ENCODE data around the gene MMP25. TPM values are rescaled to one million over a fixed set of nuclear protein-coding genes. Genes with fewer than 3 reads are reported as not detected.
A peak's percentile ranks its signal among the peaks of the same experiment; 100 is the strongest.
"Not testable (repeated sequence)": the region's sequence is repeated elsewhere in the genome, so short reads cannot be mapped to it uniquely, and the experiment has no call there.

MMP25 gene
- total RNA-seq, 1 donor from 2014 or later, result 0.80 TPM

DNA sequence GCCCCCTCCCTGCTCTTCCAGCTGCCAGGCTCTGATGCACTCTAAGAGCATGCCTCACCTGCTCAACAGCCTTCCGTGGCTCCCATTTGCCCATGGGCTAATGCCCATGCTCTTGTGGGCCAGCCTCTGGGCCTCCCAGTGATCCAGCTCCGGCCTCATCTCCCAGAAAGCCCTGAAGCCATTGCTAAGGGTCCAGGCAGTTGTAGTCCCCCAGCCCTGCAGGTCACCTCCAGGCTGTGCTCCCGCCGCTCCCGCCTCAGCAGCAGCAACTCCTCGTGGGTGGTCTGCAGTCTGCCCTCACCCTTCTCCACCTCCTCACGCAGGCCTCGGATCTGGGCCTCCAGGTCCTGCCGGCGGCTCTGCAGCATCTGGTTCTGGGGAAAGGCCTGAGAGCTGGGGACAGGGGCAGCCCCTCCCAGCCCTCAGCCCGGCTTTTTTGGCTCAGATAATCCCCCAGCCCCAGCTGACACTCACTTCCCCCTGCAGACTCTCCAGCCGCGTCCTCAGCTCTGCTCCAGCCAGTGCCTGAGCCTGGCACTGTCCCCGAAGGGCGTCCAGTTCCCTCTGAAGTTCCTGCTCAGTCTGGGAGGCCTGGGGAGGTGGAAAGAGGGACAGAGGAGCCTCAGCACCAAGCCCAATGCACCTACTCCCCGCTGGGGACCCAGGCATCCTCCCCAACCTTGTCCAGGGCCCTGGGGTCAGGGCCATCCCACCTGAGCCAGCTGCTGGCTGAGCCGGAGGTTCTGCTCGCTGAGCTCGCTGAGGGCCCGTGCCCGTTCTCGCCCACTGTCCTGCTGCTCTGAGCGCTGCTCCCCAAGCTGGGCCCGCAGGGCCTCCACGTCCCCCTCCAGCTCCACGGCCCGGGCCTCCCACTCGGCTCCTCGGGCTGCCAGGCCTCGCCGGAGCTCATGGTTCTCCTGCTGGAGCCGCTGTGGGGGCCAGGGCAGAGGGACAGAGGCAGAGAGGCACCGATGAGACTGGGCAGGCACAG is 15.8 kb upstream of the MMP25 start:
- no peak for ATAC-seq

GRCh38 chr16:3032624-3033023 is 13.7 kb upstream of the MMP25 start:
- no peak for ATAC-seq

DNA sequence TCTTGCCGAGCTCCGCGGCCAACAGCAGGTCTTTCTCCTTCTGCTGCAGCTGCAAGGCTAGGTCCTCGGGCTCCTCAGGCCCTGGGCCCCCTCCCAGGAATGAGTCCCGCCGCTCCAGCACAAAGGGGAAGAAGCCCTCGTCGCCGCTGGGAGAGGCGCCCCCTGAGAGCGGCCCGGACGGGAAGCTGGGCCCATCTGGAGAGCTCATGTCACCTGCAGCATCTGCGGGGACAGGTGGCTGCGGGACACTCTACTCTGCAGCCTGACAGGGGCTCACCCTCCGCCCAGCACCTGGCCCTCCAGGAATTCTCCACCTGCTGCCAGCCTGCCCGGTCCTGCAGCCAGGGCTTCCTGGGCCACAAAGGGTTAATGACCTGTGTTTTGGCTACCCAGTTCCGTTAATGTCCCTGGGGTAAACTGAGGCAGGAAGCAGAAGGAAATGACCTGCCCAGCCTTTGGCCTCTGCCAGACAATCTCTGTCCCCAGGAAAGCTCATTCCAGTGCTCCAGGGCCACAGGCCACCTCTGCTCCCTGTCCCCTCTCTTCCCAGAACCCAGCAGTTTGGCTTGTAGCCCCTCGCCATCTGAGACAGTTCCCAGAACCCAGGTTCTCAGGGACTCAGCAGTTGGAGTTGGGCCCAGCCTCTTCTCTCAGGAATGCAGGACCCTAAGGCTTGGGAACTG is 10.9 kb upstream of the MMP25 start:
- ATAC-seq, result no peak

- peak; percentile 70 for ATAC-seq
Measured at GRCh38 chr16:3035972-3036725, 10.2 kb upstream of the MMP25 start.

DNA sequence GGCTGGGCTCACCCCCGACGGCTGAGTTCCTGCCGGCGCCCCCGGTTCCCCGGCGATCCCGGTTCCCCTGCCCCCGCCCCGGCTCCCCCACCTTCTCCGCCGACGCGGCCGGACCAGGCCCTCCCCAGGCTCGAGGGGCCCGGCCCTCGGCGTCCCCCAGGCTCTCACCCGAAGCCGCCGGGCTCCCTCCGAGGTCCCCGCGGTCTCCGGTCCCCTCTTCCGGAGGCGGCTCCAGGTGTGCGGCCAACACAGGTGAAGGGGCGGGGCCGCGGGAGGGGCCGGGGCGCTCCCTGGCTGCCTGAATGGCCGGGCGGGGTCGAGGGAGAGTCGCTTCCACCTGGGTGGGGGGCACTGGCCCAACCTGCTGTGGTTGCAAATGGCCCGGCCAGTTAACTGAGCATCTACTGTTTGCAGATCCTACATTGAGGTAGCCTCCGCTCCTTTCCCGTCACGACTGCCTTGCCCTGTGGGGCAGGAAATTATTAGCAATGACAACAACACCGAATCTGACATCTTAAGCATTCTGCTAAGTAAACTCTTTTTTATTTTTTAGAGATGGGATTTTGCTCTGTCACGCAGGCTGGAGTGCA is 9.5 kb upstream of the MMP25 start, which contains the start of gene BICDL2:
TSS of gene BICDL2 (minus strand) at position 219 of the 590 bp plus-strand sequence. CDS start 1,448 bp downstream, outside the sequence.
- peak; percentile 58 for ATAC-seq

- peak; percentile 57 for ATAC-seq
Measured at GRCh38 chr16:3038256-3038655, 8.1 kb upstream of the MMP25 start.

DNA sequence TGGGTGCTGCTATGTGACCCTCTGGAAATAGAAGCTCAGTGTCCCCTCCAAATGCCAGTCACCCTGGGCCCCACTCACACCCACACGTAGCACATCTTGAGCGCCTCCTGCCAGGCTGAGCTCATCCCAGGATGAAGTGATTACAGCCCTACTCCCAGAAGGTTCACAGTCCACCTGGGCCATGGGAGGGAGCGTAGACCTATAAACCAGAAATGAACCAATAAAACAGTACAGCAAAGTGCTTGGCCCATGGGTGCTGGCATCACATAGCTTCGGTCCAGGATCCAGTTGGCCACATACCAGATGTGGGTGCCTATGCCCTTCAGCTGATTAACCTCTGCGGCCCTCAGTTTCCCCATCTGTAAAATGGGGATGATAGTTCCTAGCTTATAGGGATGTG is 7.5 kb upstream of the MMP25 start:
- ATAC-seq, result no peak

GRCh38 chr16:3042376-3042775 is 4.0 kb upstream of the MMP25 start:
- ATAC-seq, result no peak

- ATAC-seq, result no peak
Measured at GRCh38 chr16:3044708-3045107, 1.7 kb upstream of the MMP25 start.

DNA sequence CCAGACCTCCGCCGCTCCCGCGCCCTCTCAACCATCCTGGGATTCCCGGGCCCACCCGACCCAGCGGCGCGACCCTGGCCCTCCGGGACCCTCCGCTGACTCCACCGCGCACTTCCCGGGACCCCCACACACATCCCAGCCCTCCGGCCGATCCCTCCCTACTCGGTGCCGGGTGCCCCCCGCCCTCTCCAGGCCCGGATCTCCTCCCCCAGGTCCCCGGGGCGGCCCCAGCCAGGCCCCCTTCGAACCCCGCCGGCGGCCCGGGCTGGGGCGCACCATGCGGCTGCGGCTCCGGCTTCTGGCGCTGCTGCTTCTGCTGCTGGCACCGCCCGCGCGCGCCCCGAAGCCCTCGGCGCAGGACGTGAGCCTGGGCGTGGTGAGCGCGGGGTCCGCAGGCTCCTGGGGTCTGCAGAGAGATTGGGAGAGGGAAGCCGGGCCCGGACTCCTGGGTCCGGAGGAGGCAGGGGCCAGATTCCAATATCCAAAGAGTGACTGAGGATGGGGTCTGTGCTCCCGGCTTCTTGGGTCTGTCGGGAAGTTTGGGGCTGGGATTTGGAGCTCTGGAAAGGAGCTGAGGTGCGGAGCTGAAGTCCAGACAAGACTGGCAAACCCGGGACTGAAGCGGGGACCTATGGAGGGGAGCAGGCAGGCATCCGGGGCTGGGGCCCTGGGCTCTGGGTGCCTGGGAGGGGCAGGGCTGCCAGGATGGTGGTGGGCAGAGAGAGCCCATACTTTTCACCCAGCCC is 453 bp downstream of the MMP25 start:
- no peak for ATAC-seq

- ATAC-seq, result no peak
Measured at GRCh38 chr16:3047387-3047720, 993 bp downstream of the MMP25 start.

DNA sequence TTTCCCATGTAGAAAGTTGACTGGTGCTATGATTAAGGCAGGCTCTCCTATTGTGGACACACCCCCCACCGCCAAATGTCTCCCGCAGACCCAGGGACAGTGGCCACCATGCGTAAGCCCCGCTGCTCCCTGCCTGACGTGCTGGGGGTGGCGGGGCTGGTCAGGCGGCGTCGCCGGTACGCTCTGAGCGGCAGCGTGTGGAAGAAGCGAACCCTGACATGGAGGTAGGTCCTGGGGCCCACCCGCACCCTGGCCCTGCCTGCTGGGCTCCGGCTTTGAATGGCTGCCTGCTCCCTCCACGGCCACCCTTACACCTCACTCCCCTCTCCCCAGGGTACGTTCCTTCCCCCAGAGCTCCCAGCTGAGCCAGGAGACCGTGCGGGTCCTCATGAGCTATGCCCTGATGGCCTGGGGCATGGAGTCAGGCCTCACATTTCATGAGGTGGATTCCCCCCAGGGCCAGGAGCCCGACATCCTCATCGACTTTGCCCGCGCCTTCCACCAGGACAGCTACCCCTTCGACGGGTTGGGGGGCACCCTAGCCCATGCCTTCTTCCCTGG is 3.6 kb downstream of the MMP25 start:
- ATAC-seq, result no peak

GRCh38 chr16:3050487-3050886 is 4.1 kb downstream of the MMP25 start:
- ATAC-seq, result no peak

- ATAC-seq, result no peak
Measured at GRCh38 chr16:3051009-3051408, 4.6 kb downstream of the MMP25 start.

- ATAC-seq, result peak; percentile 21
Measured at GRCh38 chr16:3051494-3051893, 5.1 kb downstream of the MMP25 start.

DNA sequence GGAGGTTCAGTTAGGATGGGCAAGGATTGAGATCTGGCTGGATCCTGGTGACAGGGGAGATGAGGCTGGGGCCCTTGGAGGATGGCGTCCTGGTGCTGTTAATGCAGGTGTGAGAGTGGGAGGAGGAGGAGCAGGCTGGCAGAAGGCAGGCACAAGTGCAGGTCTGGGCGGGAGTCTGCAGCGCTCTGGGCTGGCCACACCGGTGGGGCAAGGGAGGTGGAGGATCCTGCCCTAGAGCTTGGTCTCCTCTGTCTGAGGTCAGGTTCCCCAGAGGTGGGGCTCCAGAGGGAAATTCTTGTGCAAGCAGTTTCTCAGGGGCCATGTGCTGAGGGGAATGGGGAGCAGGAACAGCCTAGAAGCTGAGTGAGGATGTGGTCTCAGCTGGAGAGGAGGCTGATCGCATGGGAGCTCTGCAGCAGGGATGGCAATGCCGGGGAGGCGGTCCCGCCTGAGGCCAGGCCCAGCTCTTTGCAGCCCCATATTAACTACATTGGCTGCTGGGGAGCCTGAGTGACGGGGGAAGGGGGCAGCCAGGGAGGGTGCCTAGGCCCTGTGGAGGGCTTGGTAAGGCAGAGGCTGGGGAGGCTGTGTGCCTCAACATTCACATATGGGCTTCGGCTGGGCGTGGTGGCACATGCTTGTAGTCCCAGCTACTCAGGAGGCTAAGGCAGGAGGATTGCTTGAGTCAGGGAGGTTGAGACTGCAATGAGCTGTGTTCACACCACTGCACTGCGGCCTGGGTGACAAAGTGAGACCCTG is 6.4 kb downstream of the MMP25 start:
- peak; percentile 63 for ATAC-seq

GRCh38 chr16:3053330-3053710 is 7.0 kb downstream of the MMP25 start:
- not testable (repeated sequence) for ATAC-seq

DNA sequence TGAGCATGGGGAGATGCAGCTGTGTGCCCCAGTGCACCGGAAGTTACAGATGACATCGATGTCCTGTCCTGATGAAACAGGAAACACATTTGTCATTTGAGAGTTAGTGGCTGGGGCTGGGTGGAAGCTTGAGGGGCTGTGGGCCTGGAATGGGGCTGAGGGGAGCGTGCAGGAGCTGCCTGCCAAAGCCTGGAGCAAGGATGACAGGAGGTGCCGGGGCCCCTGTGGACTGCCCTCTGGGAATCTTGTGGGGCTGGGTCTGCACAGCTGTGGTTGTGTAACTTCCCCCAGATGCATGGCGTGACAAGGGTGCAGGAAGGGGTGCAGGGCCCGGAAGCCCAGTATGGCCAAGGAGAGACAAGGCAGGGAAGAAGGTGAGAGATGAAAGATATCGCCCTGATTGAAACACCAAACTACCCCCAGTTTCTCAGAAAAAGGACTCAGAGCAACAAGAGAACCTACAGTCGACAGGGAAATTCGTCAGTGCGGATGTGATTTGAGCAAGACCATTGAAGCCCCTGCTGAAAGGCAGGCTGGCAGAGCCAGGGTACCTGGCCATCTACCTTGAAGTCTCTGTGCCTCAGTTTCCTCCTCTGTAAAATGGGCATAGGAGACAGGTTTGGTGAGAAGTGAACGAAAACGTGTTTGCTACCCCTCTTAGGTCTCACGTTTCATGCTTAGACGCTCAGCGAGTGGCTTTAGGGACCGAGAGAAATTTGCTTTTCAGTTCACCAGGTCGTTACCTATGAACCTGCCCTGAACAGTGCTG is 8.8 kb downstream of the MMP25 start:
- no peak for ATAC-seq

- not testable (repeated sequence) for ATAC-seq
Measured at GRCh38 chr16:3055734-3056115, 9.4 kb downstream of the MMP25 start.
